HG03521 (cell line): ENCODE results near the gene FOXK2.

ENCODE experiments used
- ATAC-seq: cut with Tn5 transposase; IDR thresholded peaks from one replicate; pipeline ENCODE4 v1.9.1; 2021; ENCODE audit warnings: mild to moderate bottlenecking, moderate library complexity; ENCODE audit not compliant: unreplicated experiment

Gene FOXK2

GRCh38 chr17:82632451-82632850 is 112.9 kb downstream of the FOXK2 start:
- no peak for ATAC-seq

- no peak for ATAC-seq
These were observed 113.8 kb downstream of the FOXK2 start for GRCh38 chr17:82633343-82633742.

- no peak for ATAC-seq
These were observed 117.4 kb downstream of the FOXK2 start for GRCh38 chr17:82636626-82637598.

- no peak for ATAC-seq
These were observed 118.7 kb downstream of the FOXK2 start for GRCh38 chr17:82638183-82638773.

- no peak for ATAC-seq
These were observed 120.1 kb downstream of the FOXK2 start for GRCh38 chr17:82639628-82640027.

GRCh38 chr17:82640036-82640435 is 120.5 kb downstream of the FOXK2 start:
- ATAC-seq, result no peak

GRCh38 chr17:82642022-82642421 is 122.5 kb downstream of the FOXK2 start:
- ATAC-seq, result no peak

- ATAC-seq, result no peak
These were observed 124.6 kb downstream of the FOXK2 start for GRCh38 chr17:82644148-82644547.

GRCh38 chr17:82645516-82645915 is 126.0 kb downstream of the FOXK2 start:
- no peak for ATAC-seq

GRCh38 chr17:82647593-82648164 is 128.1 kb downstream of the FOXK2 start:
- peak; percentile 27 for ATAC-seq

GRCh38 chr17:82648165-82648668 is 128.7 kb downstream of the FOXK2 start, which contains the start of gene WDR45B:
Gene WDR45B, minus strand, starts transcription at chr17:82648444. Its CDS starts 104 bp downstream, at chr17:82648340.
- peak; percentile 79 for ATAC-seq

- ATAC-seq, result no peak
These were observed 129.3 kb downstream of the FOXK2 start for GRCh38 chr17:82648742-82649331.

GRCh38 chr17:82649501-82650261 is 130.1 kb downstream of the FOXK2 start:
- no peak for ATAC-seq

- no peak for ATAC-seq
These were observed 131.2 kb downstream of the FOXK2 start for GRCh38 chr17:82650723-82651122.

- ATAC-seq, result no peak
These were observed 134.4 kb downstream of the FOXK2 start for GRCh38 chr17:82653651-82654528.
